ENCODE results near the gene TMEM200C. TPM values are rescaled to one million over a fixed set of nuclear protein-coding genes. Genes with fewer than 3 reads are reported as not detected.
A peak's percentile ranks its signal among the peaks of the same experiment; 100 is the strongest.
"Not testable (repeated sequence)": the region's sequence is repeated elsewhere in the genome, so short reads cannot be mapped to it uniquely, and the experiment has no call there.

TMEM200C gene
- total and polyA plus RNA-seq, 2 experiments from 2014 or later = 3.1 to 3.4 TPM

- Histone ChIP-seq H3K4me2 (no peak overlapping the region), H3K79me2 (no peaks in the 10 kb centered on the region), H3K4me1 (ENCODE audit: insufficient read depth) (no peaks in the 10 kb centered on the region), H3K27ac (no peak overlapping the region), H3K9me3 (ENCODE audit: low read depth) (no peaks in the 10 kb centered on the region), H2AFZ (no peak overlapping the region), H3K4me3 (no peak overlapping the region), H3K27me3 (peaks cover 6% of the 10 kb centered on the region), H4K20me1 (ENCODE audit: insufficient read depth, poor library complexity, severe bottlenecking) (no peaks in the 10 kb centered on the region), H3K9me2 (replicated peaks; ENCODE audit: insufficient read depth) (no peaks in the 10 kb centered on the region), H3K36me3 (replicated peaks; ENCODE audit: insufficient read depth, low read depth) (no peaks in the 10 kb centered on the region)
- DNase-seq (ENCODE audit: low spot score) = no peak
- 77% methylated on average over 1 of the region's 1 CpG for WGBS (ENCODE audit: low lambda C conversion rate, missing lambda C conversion rate)
- TF ChIP-seq CTCF (IDR thresholded peaks at IDR 0.05; ENCODE audit: poor library complexity) (no peak), EZH2 (IDR thresholded peaks at IDR 0.05; ENCODE audit: borderline replicate concordance) (no peak), EZH2phosphoT487 (IDR thresholded peaks at IDR 0.05; ENCODE audit: low read depth, severe bottlenecking, unreplicated experiment) (no peak)
Measured at GRCh38 chr18:5871426-5871825, 23.9 kb downstream of the TMEM200C start.

GRCh38 chr18:5868218-5868854 is 27.0 kb downstream of the TMEM200C start:
- no peaks in the 10 kb centered on the region for H3K9me3 ChIP-seq (ENCODE audit: low read depth)
- H3K4me2 ChIP-seq = no peak overlapping the region
- peak; percentile 94 for DNase-seq (ENCODE audit: low spot score)
- no peak overlapping the region for H3K27ac ChIP-seq
- WGBS (ENCODE audit: low lambda C conversion rate, missing lambda C conversion rate) = 45% methylated on average over 13 of the region's 13 CpGs
- H4K20me1 ChIP-seq (ENCODE audit: insufficient read depth, poor library complexity, severe bottlenecking) = no peaks in the 10 kb centered on the region
- no peak overlapping the region for H3K4me3 ChIP-seq
- no peaks in the 10 kb centered on the region for H3K9me2 ChIP-seq (replicated peaks; ENCODE audit: insufficient read depth)
- H3K36me3 ChIP-seq (replicated peaks; ENCODE audit: insufficient read depth, low read depth) = no peaks in the 10 kb centered on the region
- H3K4me1 ChIP-seq (ENCODE audit: insufficient read depth) = no peaks in the 10 kb centered on the region
- no peak overlapping the region for H2AFZ ChIP-seq
- TF ChIP-seq CTCF (IDR thresholded peaks at IDR 0.05; ENCODE audit: poor library complexity) (peak; percentile 89), EZH2phosphoT487 (IDR thresholded peaks at IDR 0.05; ENCODE audit: low read depth, severe bottlenecking, unreplicated experiment) (no peak), EZH2 (IDR thresholded peaks at IDR 0.05; ENCODE audit: borderline replicate concordance) (no peak)
- H3K27me3 ChIP-seq = no peaks in the 10 kb centered on the region
- no peaks in the 10 kb centered on the region for H3K79me2 ChIP-seq

- no peak overlapping the region for H3K4me2 ChIP-seq
- DNase-seq (ENCODE audit: low spot score) = no peak
- no peaks in the 10 kb centered on the region for H3K9me2 ChIP-seq (replicated peaks; ENCODE audit: insufficient read depth)
- H3K9me3 ChIP-seq (ENCODE audit: low read depth) = no peaks in the 10 kb centered on the region
- H3K4me1 ChIP-seq (ENCODE audit: insufficient read depth) = no peaks in the 10 kb centered on the region
- 91% methylated on average over 1 of the region's 1 CpG for WGBS (ENCODE audit: low lambda C conversion rate, missing lambda C conversion rate)
- H3K27me3 ChIP-seq = no peaks in the 10 kb centered on the region
- no peak overlapping the region for H3K4me3 ChIP-seq
- H3K36me3 ChIP-seq (replicated peaks; ENCODE audit: insufficient read depth, low read depth) = no peaks in the 10 kb centered on the region
- no peak overlapping the region for H3K27ac ChIP-seq
- no peak overlapping the region for H2AFZ ChIP-seq
- H3K79me2 ChIP-seq = no peaks in the 10 kb centered on the region
- TF ChIP-seq CTCF (IDR thresholded peaks at IDR 0.05; ENCODE audit: poor library complexity) (no peak), EZH2phosphoT487 (IDR thresholded peaks at IDR 0.05; ENCODE audit: low read depth, severe bottlenecking, unreplicated experiment) (no peak), EZH2 (IDR thresholded peaks at IDR 0.05; ENCODE audit: borderline replicate concordance) (no peak)
- no peaks in the 10 kb centered on the region for H4K20me1 ChIP-seq (ENCODE audit: insufficient read depth, poor library complexity, severe bottlenecking)
Measured at GRCh38 chr18:5865521-5865920, 29.8 kb downstream of the TMEM200C start.

- not testable (repeated sequence) for H3K79me2 ChIP-seq; H4K20me1 ChIP-seq (ENCODE audit: insufficient read depth, poor library complexity, severe bottlenecking); H3K9me2 ChIP-seq (replicated peaks; ENCODE audit: insufficient read depth); H3K4me2 ChIP-seq; H3K27ac ChIP-seq; H3K9me3 ChIP-seq (ENCODE audit: low read depth); H3K36me3 ChIP-seq (replicated peaks; ENCODE audit: insufficient read depth, low read depth); H3K4me3 ChIP-seq; H3K4me1 ChIP-seq (ENCODE audit: insufficient read depth); H3K27me3 ChIP-seq; DNase-seq (ENCODE audit: low spot score); H2AFZ ChIP-seq
- 81% methylated on average over 1 of the region's 1 CpG for WGBS (ENCODE audit: low lambda C conversion rate, missing lambda C conversion rate)
Measured at GRCh38 chr18:5862127-5862526, 33.2 kb downstream of the TMEM200C start.

All from hepatocyte (in vitro differentiated cells).